ENCODE data around the gene RNF169. TPM values are rescaled to one million over a fixed set of nuclear protein-coding genes. Genes with fewer than 3 reads are reported as not detected.
A peak's percentile ranks its signal among the peaks of the same experiment; 100 is the strongest.

The RNF169 gene
- total RNA-seq, 1 donor from 2014 or later: 16.3 TPM

- Histone ChIP-seq H3K4me3 (ENCODE audit: low read depth, low read length) (no peak within 1 kb of the TSS), H3K27me3 (ENCODE audit: control insufficient read depth, insufficient read depth, low read length) (peaks cover 47% of the 10 kb centered on the region), H3K36me3 (ENCODE audit: control insufficient read depth, insufficient read depth, low read length) (no peaks in the 10 kb centered on the region)
- no peak for DNase-seq (ENCODE audit: low read depth)
- no peak for TF ChIP-seq CTCF (IDR thresholded peaks at IDR 0.05; ENCODE audit: insufficient read depth, low read length, poor library complexity, severe bottlenecking)
Measured at GRCh38 chr11:74731301-74732094, 17.2 kb upstream of the RNF169 start, which contains the start of gene CHRDL2. Gene CHRDL2 (minus strand): TSS chr11:74731426. CDS start chr11:74730888, 538 bp downstream.

GRCh38 chr11:74734559-74734925 is 14.1 kb upstream of the RNF169 start:
- Histone ChIP-seq H3K4me3 (ENCODE audit: low read depth, low read length) (no peak overlapping the region), H3K27me3 (ENCODE audit: control insufficient read depth, insufficient read depth, low read length) (peaks cover 30% of the 10 kb centered on the region), H3K36me3 (ENCODE audit: control insufficient read depth, insufficient read depth, low read length) (no peaks in the 10 kb centered on the region)
- no peak for DNase-seq (ENCODE audit: low read depth)
- no peak for TF ChIP-seq CTCF (IDR thresholded peaks at IDR 0.05; ENCODE audit: insufficient read depth, low read length, poor library complexity, severe bottlenecking)

- DNase-seq (ENCODE audit: low read depth): no peak
- TF ChIP-seq CTCF (IDR thresholded peaks at IDR 0.05; ENCODE audit: insufficient read depth, low read length, poor library complexity, severe bottlenecking): no peak
- no peak overlapping the region for H3K4me3 ChIP-seq (ENCODE audit: low read depth, low read length)
- H3K27me3 ChIP-seq (ENCODE audit: control insufficient read depth, insufficient read depth, low read length): peaks cover 23% of the 10 kb centered on the region
- no peaks in the 10 kb centered on the region for H3K36me3 ChIP-seq (ENCODE audit: control insufficient read depth, insufficient read depth, low read length)
Measured at GRCh38 chr11:74735365-74735928, 13.2 kb upstream of the RNF169 start.

- Histone ChIP-seq H3K36me3 (ENCODE audit: control insufficient read depth, insufficient read depth, low read length) (no peaks in the 10 kb centered on the region), H3K27me3 (ENCODE audit: control insufficient read depth, insufficient read depth, low read length) (peaks cover 17% of the 10 kb centered on the region), H3K4me3 (ENCODE audit: low read depth, low read length) (no peak overlapping the region)
- TF ChIP-seq CTCF (IDR thresholded peaks at IDR 0.05; ENCODE audit: insufficient read depth, low read length, poor library complexity, severe bottlenecking): no peak
- DNase-seq (ENCODE audit: low read depth): no peak
Measured at GRCh38 chr11:74736031-74736430, 12.6 kb upstream of the RNF169 start.

- TF ChIP-seq CTCF (IDR thresholded peaks at IDR 0.05; ENCODE audit: insufficient read depth, low read length, poor library complexity, severe bottlenecking): peak; percentile 89
- Histone ChIP-seq H3K4me3 (ENCODE audit: low read depth, low read length) (no peak overlapping the region), H3K27me3 (ENCODE audit: control insufficient read depth, insufficient read depth, low read length) (no peaks in the 10 kb centered on the region), H3K36me3 (ENCODE audit: control insufficient read depth, insufficient read depth, low read length) (no peaks in the 10 kb centered on the region)
- DNase-seq (ENCODE audit: low read depth): no peak
Measured at GRCh38 chr11:74739546-74740270, 8.9 kb upstream of the RNF169 start.
